ENCODE measurements around the gene IGF2R.

IGF2R gene

GRCh38 chr6:159973951-159974350 is 5.1 kb downstream of the IGF2R start:
- no peak for DNase-seq (ENCODE audit: low read depth, low spot score)
- peak overlapping the region; percentile 45 for H3K27ac ChIP-seq

- no peak overlapping the region for H3K27ac ChIP-seq
- DNase-seq (ENCODE audit: low read depth, low spot score), result no peak
Observed at GRCh38 chr6:159974932-159975331, 6.0 kb downstream of the IGF2R start.

GRCh38 chr6:159976686-159977254 is 7.9 kb downstream of the IGF2R start:
- DNase-seq (ENCODE audit: low read depth, low spot score), result no peak
- no peak overlapping the region for H3K27ac ChIP-seq

DNA sequence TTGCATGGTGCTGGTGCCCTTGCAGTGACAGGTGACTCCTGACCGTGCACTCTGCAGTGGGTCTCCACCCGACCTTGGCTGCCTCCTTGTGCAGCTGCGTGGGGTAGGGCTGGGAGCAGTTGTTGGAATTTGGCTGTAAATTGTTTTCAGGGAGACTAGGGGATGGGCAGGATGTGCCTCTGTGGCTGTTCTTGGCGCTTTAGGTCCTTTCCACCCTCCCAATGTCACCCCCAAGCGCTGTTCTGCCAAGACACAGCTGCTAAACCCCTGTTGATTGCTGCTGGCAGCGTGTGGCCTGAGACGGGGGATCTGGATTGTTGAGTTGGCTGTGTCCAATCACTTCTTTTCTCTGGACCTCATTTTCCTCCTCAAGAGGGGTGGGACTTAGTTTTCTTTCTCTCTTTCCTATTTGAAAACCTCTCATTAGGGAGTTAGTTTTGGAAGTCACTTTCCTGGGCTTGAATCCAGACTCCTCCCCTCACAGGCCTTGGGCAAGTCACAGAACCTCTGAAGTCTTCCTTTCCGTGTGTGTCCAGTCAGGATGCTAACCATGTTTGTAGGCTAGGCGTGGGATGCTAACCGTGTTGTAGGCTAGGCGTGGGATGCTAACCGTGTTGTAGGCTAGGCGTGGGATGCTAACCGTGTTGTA is 8.5 kb downstream of the IGF2R start:
- no peak for DNase-seq (ENCODE audit: low read depth, low spot score)
- H3K27ac ChIP-seq, result no peak overlapping the region

DNA sequence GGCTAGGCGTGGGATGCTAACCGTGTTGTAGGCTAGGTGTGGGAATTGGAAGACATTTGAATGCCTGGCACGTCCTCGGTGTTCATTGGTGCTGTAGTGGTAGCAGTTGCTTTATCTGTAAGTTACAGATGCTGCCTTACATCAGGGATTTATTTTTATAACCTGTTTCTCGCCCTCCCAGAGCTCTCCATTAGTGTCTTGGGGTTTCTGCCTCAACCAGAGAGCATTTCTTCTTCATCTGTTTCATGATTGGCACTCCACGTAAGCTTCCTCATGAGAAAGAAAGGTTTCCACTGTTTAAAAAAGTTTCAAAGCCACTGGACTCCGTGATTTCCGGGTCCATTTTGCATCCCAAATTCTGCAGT is 9.0 kb downstream of the IGF2R start:
- DNase-seq (ENCODE audit: low read depth, low spot score), result no peak
- peak overlapping the region; percentile 52 for H3K27ac ChIP-seq

DNA sequence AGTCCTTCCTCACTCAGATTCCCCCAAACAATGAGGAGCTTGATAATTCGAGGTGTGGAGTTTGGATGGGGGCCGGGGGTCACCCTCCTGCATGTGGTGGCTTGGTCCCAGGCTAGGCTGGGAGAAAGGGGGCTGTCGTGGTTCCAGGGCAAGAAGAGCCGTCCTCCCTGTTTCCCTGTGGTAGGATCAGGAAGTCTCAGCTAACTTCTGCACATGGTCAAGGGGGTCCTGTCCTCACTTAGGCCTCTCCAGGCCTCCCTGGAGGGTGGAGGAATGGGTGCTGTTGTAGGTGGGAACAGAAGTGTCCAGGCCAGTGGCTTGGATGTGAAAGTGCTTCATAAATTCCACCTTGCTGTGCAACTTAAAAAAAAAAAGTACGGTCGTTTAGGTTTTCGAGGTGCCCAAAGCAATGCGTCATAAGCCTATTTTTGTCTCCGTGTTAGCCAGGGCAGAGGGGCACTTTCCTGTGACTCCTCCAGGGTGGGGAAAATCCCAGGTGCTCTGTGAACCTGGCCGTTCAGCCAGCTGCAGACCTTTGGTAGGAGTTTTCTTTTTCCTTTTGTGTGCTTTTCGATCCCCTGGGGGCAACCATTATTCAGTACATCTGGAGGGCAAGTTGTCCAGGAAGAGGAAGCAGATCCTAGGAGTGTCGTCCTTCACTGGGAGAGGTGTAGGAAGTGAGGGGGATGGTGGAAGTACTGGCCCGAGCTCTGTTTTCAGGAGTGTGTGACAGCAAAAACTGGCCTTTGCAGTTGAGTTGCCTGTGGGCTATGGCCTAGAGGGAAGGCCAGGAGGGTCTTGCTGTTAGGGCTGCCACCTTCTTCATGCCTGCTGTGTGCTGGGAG is 9.6 kb downstream of the IGF2R start:
- peak overlapping the region; percentile 52 for H3K27ac ChIP-seq
- no peak for DNase-seq (ENCODE audit: low read depth, low spot score)

GRCh38 chr6:159979136-159979874 is 10.4 kb downstream of the IGF2R start:
- DNase-seq (ENCODE audit: low read depth, low spot score), result no peak
- H3K27ac ChIP-seq, result peak overlapping the region; percentile 52

- no peak overlapping the region for H3K27ac ChIP-seq
- DNase-seq (ENCODE audit: low read depth, low spot score), result no peak
Observed at GRCh38 chr6:159980474-159980873, 11.6 kb downstream of the IGF2R start.

DNA sequence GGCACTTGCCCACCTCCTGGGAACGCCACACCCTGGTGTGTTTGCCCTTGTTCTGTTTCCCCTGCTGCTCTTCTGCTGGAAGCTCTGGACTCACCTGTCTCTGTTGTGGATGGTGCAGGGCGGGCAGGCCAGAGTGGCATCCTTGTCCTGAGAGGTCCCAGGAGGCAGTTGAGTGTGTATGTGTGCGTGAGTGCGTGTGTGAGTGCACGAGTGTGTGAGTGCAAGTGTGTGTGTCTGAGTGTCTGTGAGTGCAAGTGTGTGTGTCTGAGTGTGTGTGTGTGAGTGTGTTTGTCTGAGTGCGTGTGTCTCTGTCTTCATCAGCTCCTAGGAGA is 12.2 kb downstream of the IGF2R start:
- no peak for DNase-seq (ENCODE audit: low read depth, low spot score)
- peak overlapping the region; percentile 48 for H3K27ac ChIP-seq

DNA sequence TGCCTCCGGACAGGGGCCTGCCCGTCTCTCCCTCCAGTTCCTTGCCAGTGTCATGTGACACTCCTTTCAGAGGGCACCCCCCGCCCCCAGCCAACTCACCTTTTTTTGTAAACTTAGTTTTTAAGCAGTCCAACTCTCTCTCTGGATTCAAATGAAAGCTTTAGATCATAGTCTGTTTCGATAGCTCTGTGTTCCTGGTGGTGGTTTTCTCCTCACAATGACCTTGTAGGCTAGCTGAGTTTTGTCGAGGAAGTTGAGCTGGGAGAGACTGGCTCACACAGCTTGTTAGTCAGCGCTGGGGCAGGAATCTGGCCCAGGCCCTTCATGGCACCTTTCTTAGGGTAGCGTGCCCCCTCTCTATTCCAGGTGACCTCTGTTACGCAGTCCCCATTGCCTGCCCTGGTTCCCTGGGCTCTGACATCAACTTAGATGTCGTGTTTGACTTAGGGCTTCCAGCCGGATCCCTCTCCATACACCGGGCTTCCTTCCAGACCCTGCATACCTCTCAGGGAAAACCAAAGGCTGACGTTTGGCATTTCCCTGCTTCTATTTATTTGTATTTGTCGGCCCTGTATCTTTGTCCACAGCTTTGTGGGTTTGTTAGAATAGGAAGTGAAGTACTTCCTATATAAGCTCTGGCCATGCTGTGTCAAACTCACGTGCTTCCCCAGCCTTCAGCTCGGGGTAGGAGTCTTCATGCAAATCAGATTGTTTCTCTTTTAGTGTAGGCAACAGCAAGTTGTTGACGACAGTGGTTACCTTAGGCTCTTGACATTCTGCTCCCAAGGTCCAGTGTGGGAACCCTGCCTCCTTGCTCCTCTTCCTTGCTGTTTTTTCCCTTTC is 12.7 kb downstream of the IGF2R start:
- no peak for DNase-seq (ENCODE audit: low read depth, low spot score)
- H3K27ac ChIP-seq, result peak overlapping the region; percentile 48

DNA sequence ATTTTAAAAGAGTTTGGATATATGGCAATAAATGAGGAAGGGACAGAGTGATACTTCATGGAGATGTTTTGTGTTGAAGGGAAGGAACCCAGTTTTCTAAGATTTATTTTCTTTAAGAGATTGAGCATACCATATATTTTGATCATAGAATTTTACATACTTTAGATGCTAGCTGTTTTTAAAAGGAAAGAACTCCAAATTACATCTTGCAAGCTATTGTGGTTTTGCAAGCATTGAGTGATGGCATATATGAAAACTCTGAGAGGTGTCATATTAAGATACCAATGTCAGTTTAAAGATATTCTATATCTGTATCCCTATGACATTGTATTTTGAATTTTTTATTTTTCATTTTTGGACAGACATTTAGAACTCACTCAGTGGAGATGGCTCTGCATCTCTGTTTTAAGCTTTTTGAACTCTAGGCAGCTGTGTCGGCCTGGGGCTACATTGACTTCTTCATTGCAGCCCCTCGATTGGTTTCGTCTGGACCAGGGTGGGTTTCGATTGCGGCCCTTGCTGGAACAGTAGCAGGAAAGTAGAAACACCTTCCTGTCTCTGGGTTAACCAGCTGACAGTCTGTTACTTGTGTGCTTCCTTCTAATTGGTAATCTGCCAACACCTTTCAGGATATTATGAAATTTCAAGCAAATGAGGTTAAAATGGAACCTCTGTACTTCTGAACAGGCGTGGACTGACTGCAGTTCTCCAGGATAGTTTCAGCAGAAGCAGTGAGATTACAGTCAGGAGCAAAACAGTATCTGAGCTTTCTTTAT is 14.0 kb downstream of the IGF2R start:
- no peak for DNase-seq (ENCODE audit: low read depth, low spot score)
- H3K27ac ChIP-seq, result peak overlapping the region; percentile 48

DNA sequence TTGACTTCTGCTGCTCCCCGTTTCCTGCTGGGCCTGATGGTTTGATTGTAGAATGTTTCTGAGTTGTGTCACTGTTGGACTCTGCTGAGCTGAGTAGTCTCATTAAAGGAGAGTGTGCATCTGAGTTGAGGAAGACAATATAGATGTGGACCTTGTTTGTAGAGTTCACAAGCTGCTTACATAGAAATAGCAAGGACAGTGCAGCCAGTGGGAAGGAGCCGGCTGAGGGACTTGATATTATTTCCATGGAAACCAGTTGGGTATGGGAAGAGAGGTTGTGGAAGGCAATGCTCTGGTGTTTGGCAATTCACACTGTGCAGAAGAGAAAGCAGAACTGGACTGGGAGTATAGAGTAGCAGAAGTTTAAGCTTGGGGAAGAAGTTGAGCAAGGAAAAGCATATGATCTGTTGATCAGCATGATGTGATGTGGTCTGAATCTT is 14.8 kb downstream of the IGF2R start:
- no peak for DNase-seq (ENCODE audit: low read depth, low spot score)
- H3K27ac ChIP-seq, result peak overlapping the region; percentile 48

- peak; percentile 86 for DNase-seq (ENCODE audit: low read depth, low spot score)
Observed at GRCh38 chr6:159984268-159984786, 15.4 kb downstream of the IGF2R start.

DNA sequence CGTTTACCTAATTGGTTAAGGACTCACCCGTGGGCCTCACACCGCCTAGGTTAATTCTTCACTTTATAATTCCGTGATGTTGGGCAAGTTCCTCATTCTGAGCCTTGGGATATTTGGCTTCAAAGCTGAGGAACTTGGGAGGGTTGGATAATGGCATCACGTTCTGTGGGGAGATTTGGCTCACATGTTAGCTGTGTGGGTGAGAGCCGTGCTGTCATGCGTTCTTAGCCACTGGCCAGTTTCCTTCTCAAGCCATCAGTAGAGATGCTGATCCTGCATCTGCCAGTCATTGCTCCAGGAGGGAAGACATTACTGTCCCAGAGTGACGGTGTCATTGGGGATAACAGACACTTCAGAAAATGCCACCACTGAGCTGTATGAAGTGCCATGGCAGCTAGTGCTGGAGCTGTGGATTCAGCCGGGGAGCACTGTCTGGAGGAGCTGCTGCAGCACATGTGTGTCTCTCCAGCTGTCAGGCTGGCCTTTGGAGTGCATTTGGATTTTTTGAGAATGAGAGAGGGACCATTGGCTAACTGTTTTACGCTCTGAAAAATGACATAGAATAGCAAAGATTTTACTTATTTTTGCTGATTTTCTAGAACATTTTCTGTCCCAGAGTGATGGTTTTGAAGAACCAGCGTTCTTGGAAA is 16.5 kb downstream of the IGF2R start:
- DNase-seq (ENCODE audit: low read depth, low spot score), result no peak
- peak overlapping the region; percentile 48 for H3K27ac ChIP-seq

More at GRCh38 chr6:159984268-159984786, 15.4 kb downstream of the IGF2R start:
- peak overlapping the region; percentile 48 for H3K27ac ChIP-seq

- peak overlapping the region; percentile 23 for H3K27ac ChIP-seq
- no peak for DNase-seq (ENCODE audit: low read depth, low spot score)
Observed at GRCh38 chr6:159988983-159989454, 20.1 kb downstream of the IGF2R start.

DNA sequence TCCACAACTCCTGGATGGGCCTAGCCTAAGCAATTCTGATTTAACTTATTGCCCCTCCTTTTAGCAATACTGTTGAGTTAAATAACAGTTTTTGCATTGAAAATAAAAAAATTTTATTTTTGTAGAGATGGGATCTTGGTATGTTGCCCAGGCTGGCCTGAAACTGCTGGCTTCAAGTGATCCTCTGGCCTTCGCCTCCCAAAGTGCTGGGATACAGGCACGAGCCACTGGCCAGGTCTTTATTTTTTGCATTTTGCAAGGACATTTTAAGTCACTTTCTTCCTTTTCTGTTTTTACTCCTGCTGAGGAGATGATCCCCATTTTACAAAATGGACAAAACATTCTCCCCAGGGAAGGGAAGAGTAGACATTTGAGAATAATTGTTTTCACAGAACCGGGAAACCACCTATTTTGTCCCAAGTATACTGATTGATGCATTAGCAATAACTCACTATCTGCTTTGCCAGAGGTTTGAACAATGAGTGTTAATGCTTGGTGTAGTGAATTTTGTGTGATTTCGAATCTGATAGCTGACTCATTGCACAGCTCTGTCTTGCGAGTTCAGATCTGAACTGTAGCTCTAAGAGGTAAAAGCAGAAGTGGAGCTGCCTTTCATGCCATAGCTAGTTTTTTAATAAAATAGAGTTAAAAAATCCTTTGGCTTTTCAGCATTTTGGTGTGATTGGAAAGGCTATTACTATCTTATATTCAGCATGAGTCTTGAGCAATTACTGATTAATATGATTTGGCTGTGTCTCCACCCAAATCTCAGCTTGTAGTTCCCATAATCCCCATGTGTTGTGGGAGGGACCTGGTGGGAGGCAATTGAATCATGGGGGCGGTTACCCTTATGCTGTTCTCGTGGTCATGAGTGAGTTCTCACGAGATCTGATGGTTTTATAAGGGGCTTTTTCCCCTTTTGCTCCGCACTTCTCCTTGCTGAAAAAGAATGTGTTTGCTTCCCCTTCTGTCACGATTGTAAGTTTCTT is 20.9 kb downstream of the IGF2R start:
- peak overlapping the region; percentile 23 for H3K27ac ChIP-seq
- DNase-seq (ENCODE audit: low read depth, low spot score), result no peak

DNA sequence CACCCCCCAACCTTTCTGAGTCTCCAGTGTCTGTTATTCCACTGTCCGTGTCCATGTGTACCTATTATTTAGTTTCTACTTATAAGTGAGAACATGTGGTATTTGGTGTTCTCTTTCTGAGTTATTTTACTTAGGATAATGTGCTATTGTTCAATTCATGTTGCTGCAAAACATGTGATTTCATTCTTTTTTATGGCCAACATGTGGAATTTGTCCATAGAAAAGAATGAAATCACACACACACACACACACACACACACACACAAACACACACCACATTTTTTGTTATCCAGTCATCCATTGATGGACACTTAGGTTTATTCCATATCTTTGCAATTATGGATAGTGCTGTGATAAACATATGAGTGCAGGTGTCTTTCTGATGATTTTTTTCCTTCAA is 23.5 kb downstream of the IGF2R start:
- DNase-seq (ENCODE audit: low read depth, low spot score), result no peak
- H3K27ac ChIP-seq, result no peak overlapping the region
